Fibroblast of mammary gland (primary cell): Measurements from ENCODE around the gene PRKG1.

Experiments used
- DNase-seq: peaks from one replicate; pipeline ENCODE4 v3.0.0-alpha.2; 2010; ENCODE audit warnings: low read depth
- H3K4me3 ChIP-seq: 2 replicates; pipeline ENCODE4 v1.5.1; 2011; ENCODE audit warnings: low read depth, mild to moderate bottlenecking, low read length, moderate library complexity; ENCODE audit not compliant: control insufficient read depth
- CTCF ChIP-seq: conservative IDR thresholded peaks from 2 replicates; pipeline ENCODE4 v1.5.1; 2011; ENCODE audit warnings: low read depth, low read length, inconsistent platforms; ENCODE audit not compliant: control insufficient read depth, insufficient read depth

PRKG1 gene

GRCh38 chr10:51230887-51231585, 156.7 kb downstream of the PRKG1 start:
- no peak for DNase-seq
- no peak overlapping the region for H3K4me3 ChIP-seq
- no peak for TF ChIP-seq CTCF

GRCh38 chr10:51231754-51232153, 157.5 kb downstream of the PRKG1 start:
- no peak for TF ChIP-seq CTCF
- H3K4me3 ChIP-seq: no peak overlapping the region
- peak; percentile 26 for DNase-seq

DNA sequence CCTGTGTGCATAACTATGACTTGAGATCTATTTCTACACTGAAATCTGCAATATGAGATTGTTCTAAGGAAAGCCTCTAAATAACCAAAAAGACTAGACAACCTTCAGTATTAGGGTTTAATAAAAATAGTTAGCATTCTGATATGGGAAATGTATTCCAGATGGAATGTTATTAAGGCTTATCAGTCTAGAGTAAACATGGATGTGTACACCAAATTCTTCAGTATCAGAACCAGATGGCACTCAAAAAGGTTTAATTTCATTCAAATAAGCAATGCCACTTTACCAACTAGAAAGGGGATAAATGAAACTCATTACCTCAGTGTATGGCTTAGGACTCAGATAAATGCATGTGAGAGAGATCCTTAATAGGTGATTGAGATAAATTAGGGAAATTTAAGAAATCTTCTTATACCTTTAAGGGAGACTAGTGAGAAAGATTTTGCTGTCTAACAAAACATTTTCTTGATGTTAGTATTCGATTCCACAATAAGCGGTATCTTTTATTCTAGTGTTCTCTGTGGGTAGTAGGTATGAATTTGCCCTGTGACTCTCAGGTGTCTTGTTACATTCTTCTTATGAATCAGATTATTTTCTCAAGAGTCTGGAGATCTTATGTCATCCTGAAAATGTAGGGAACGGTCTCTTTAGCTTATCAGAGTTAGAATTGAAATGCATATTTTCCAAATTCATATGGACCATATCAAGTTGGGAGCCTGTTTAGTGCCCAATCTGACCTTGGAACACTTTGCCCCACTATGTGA, 159.2 kb downstream of the PRKG1 start:
- no peak overlapping the region for H3K4me3 ChIP-seq
- TF ChIP-seq CTCF: no peak
- no peak for DNase-seq

GRCh38 chr10:51235865-51236264, 161.6 kb downstream of the PRKG1 start:
- no peak overlapping the region for H3K4me3 ChIP-seq
- no peak for TF ChIP-seq CTCF
- DNase-seq: no peak

- DNase-seq: no peak
- no peak for TF ChIP-seq CTCF
- H3K4me3 ChIP-seq: no peak overlapping the region
Observed at GRCh38 chr10:51239006-51239405, 164.7 kb downstream of the PRKG1 start.

GRCh38 chr10:51241461-51241860, 167.2 kb downstream of the PRKG1 start:
- TF ChIP-seq CTCF: no peak
- no peak for DNase-seq
- no peak overlapping the region for H3K4me3 ChIP-seq
